ENCODE measurements around the gene NHSL1. TPM values are rescaled to one million over a fixed set of nuclear protein-coding genes. Genes with fewer than 3 reads are reported as not detected.

NHSL1 gene
- total and polyA plus RNA-seq, 9 of the 15 experiments (the other 6 are each of a cell fraction or from before 2014, with no cell fraction given) = 0.09 to 0.20 TPM; not detected in 7

- Histone ChIP-seq H3K36me3 (ENCODE audit: control insufficient read depth, insufficient read depth, low read length) (no peaks in the 10 kb centered on the region), H3K27me3 (ENCODE audit: control insufficient read depth in 2 of 2, insufficient read depth in 2 of 2, low read length in 2 of 2) (peaks cover 2 to 4% of the 10 kb centered on the region in 2 experiments; a peak in 3 of 5 replicates), H3K9me1 (ENCODE audit: control insufficient read depth, insufficient read depth, low read length) (no peaks in the 10 kb centered on the region), H3K4me2 (ENCODE audit: insufficient read depth, low read length) (no peak overlapping the region), H2AFZ (ENCODE audit: low read depth, low read length) (no peak overlapping the region), H3K9me3 (replicated peaks; ENCODE audit: control insufficient read depth, insufficient read depth, low read depth, low read length) (no peaks in the 10 kb centered on the region), H4K20me1 (replicated peaks; ENCODE audit: control insufficient read depth, insufficient read depth, low read length) (no peaks in the 10 kb centered on the region), H3K9ac (ENCODE audit: insufficient read depth in 1 of 2, low read depth in 2 of 2, low read length in 2 of 2) (no peak overlapping the region), H3K27ac (ENCODE audit: extremely low read depth, low read depth, low read length) (no peak overlapping the region), H3K4me3 (no peak overlapping the region), H3K4me1 (replicated peaks in 1 of 2; ENCODE audit: control insufficient read depth in 2 of 2, insufficient read depth in 2 of 2, low read length in 2 of 2) (no peaks in the 10 kb centered on the region), H3K79me2 (ENCODE audit: control insufficient read depth, insufficient read depth, low read length) (no peaks in the 10 kb centered on the region)
- CTCF ChIA-PET (ENCODE audit: low intra/inter-chr PET ratio) = no interaction called here
- no TSS peak for BruUV-seq (replicated peaks)
- no peak for DNase-seq (ENCODE audit: extremely low read depth in 1 of 4, low spot score in 3 of 4)
- ATAC-seq = no peak
- POLR2A ChIA-PET = interaction anchor here (0.6 kb wide), 1 partner anchor 183 kb away, joined by 3 read pairs; no protein-coding TSS in a partner anchor
- intact Hi-C loops (cut with micrococcal nuclease) (no loop called here), in situ Hi-C loops (cut with MboI) (no loop called here)
- WGBS (ENCODE audit: insufficient coverage, low coverage, missing lambda C conversion rate) = 0% methylated on average over 3 of the region's 3 CpGs
- no peak for FAIRE-seq
- TF ChIP-seq STAG1 (CRISPR knock-in tag; IDR thresholded peaks at IDR 0.05; ENCODE audit: borderline replicate concordance) (no peak), MBD2 (IDR thresholded peaks at IDR 0.05; ENCODE audit: borderline replicate concordance, low read depth) (no peak), BRCA1 (IDR thresholded peaks at IDR 0.05) (no peak), BRCA1 (CRISPR knock-in tag; IDR thresholded peaks at IDR 0.05) (no peak), ZBTB11 (CRISPR knock-in tag; IDR thresholded peaks at IDR 0.05) (no peak), THRAP3 (IDR thresholded peaks at IDR 0.05; ENCODE audit: borderline replicate concordance) (no peak), HNRNPL (IDR thresholded peaks at IDR 0.05; ENCODE audit: low read depth, low read length) (no peak), CAMTA2 (CRISPR knock-in tag; conservative IDR thresholded peaks at IDR 0.05) (no peak), ZNF655 (CRISPR knock-in tag; IDR thresholded peaks at IDR 0.05) (no peak), ZNF318 (IDR thresholded peaks at IDR 0.05; ENCODE audit: borderline replicate concordance in 1 of 2, low read depth in 1 of 2) (no peak)
Measured at GRCh38 chr6:138502546-138502945, 3.3 kb upstream of the NHSL1 start.

All from K562 (cell line).